ENCODE data around the gene PLAAT3.
"Not testable (repeated sequence)": the region's sequence is repeated elsewhere in the genome, so short reads cannot be mapped to it uniquely, and the experiment has no call there.

The PLAAT3 gene

DNA sequence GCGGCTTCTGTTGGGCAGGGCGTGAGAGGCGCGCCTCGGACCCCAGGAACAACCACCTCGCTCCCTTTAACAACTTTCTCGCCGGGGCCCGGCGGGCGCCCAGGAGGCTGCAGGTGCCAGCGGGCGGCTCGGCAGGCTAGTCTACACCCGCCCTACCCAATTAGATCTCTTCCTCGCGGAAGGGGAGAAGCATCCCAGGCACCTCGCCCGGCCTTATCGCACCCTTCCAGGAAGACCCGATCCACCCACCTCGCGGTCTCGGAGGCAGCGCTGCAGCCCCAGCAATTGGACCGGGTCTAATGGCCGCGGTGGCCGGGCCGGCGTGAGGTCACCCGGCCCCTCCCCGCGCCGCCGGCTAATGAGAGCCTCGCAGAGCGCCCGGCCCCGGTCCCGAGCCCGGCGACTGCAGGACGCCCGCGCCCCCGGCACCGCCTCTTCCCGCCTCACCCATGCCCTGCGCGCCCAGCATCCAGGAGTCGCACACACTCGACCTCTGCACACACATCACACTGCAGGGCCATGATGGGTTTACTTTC is at the start of gene PLAAT3:
TSS of gene PLAAT3 (minus strand) at position 298 of the 536 bp plus-strand sequence. CDS start 419 bp downstream, outside the sequence.
- Histone ChIP-seq H3K9ac (ENCODE audit: low read length) (peak within 1 kb of the TSS; percentile 92), H3K36me3 (ENCODE audit: control insufficient read depth, insufficient read depth, low read length, severe bottlenecking) (no peaks in the 10 kb centered on the region), H3K9me3 (ENCODE audit: control insufficient read depth, low read length) (no peaks in the 10 kb centered on the region), H3K4me1 (ENCODE audit: control insufficient read depth, insufficient read depth, low read length) (peaks cover 26% of the 10 kb centered on the region), H3K4me3 (ENCODE audit: low read length) (peak within 1 kb of the TSS; percentile 87), H3K27me3 (replicated peaks; ENCODE audit: control insufficient read depth, insufficient read depth, low read length) (no peaks in the 10 kb centered on the region)
- DNase-seq (ENCODE audit: low read depth) = peak; percentile 79

DNA sequence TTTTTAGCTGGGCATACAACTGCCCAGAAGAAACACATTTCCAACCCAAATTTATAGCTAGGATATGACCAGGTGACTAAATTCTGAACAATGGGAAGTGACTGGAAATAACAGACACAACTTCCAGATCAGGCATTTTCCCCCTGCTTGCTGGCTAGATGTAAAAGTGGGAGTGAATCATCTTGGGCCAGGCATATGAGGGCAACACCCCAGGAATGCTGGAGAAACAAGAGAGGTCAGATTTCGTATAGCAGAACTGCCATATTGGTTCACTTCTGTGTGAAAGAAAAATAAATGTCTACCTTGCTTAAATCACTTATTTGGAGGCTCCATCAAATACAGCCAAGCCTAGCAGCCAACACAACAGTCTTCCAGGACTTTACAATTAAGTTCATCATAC is 49.6 kb upstream of the PLAAT3 start:
- Histone ChIP-seq H3K4me1 (ENCODE audit: control insufficient read depth, insufficient read depth, low read length) (peaks cover 53% of the 10 kb centered on the region), H3K36me3 (ENCODE audit: control insufficient read depth, insufficient read depth, low read length, severe bottlenecking) (no peaks in the 10 kb centered on the region), H3K4me3 (ENCODE audit: low read length) (no peak overlapping the region), H3K27me3 (replicated peaks; ENCODE audit: control insufficient read depth, insufficient read depth, low read length) (no peaks in the 10 kb centered on the region), H3K9me3 (ENCODE audit: control insufficient read depth, low read length) (no peaks in the 10 kb centered on the region), H3K9ac (ENCODE audit: low read length) (no peak overlapping the region)
- peak; percentile 71 for DNase-seq (ENCODE audit: low read depth)

DNA sequence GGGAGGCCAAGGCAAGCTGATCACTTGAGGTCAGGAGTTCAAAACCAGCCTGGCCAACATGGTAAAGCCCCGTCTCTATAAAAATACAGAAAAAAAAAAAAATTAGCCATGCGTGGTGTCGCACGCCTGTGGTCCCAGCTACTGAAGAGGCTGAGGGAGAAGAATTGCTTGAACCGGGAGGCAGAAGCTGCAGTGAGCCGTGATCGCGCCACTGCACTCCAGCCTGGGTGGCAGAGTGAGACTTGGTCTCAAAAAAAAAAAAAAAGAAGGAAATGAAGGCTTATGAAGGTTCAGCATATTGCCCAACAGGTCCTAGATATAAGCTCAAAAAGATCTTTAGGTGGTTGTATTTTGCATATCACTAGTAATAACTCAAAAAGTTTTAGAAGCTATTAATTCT is 46.7 kb upstream of the PLAAT3 start:
- peaks cover 24% of the 10 kb centered on the region for H3K4me1 ChIP-seq (ENCODE audit: control insufficient read depth, insufficient read depth, low read length)
- H3K4me3 ChIP-seq (ENCODE audit: low read length) = no peak overlapping the region
- DNase-seq (ENCODE audit: low read depth) = no peak
- peaks cover 25% of the 10 kb centered on the region for H3K36me3 ChIP-seq (ENCODE audit: control insufficient read depth, insufficient read depth, low read length, severe bottlenecking)
- H3K27me3 ChIP-seq (replicated peaks; ENCODE audit: control insufficient read depth, insufficient read depth, low read length) = no peaks in the 10 kb centered on the region
- H3K9me3 ChIP-seq (ENCODE audit: control insufficient read depth, low read length) = no peaks in the 10 kb centered on the region
- no peak overlapping the region for H3K9ac ChIP-seq (ENCODE audit: low read length)

DNA sequence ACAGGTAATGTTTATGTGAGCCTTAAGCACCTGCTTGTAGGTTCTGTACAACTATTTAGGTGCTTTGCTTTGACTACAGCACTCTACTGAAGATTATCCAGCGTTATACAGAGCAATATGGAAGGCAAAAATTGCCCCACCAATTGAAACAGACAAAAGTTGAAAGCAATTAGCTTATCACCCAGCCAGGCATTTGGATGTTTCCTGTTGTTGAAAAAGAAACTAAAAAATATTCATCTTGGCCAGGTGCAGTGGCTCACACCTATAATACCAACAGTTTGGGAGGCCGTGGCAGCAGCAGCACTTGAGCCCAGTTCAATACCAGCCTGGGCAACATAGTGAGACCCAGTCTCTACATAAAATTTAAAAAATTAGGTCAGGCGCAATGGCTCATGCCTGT is 38.4 kb upstream of the PLAAT3 start:
- DNase-seq (ENCODE audit: low read depth) = no peak
- peaks cover 9% of the 10 kb centered on the region for H3K4me1 ChIP-seq (ENCODE audit: control insufficient read depth, insufficient read depth, low read length)
- H3K4me3 ChIP-seq (ENCODE audit: low read length) = no peak overlapping the region
- peaks cover 84% of the 10 kb centered on the region for H3K36me3 ChIP-seq (ENCODE audit: control insufficient read depth, insufficient read depth, low read length, severe bottlenecking)
- H3K9ac ChIP-seq (ENCODE audit: low read length) = no peak overlapping the region
- no peaks in the 10 kb centered on the region for H3K27me3 ChIP-seq (replicated peaks; ENCODE audit: control insufficient read depth, insufficient read depth, low read length)
- H3K9me3 ChIP-seq (ENCODE audit: control insufficient read depth, low read length) = no peaks in the 10 kb centered on the region

DNA sequence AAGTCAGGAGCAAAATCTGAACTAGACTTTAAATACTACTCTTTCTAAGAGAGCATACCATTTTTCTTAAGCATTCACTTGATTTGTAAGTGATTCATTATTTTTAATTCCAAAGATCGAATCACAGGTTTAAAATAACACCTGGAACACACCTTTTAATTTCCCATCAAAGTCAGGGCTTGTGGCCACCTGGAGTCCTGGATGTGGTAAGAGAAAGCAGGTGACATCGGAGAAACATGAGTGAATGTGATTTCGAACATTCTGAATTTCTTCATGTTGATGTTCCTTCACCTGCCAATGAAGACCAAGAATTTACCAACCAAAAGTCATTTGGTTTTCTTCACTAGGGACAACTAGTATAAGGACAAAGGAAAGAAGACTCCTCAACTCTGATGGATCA is 29.0 kb upstream of the PLAAT3 start:
- Histone ChIP-seq H3K4me1 (ENCODE audit: control insufficient read depth, insufficient read depth, low read length) (peaks cover 9% of the 10 kb centered on the region), H3K9me3 (ENCODE audit: control insufficient read depth, low read length) (no peaks in the 10 kb centered on the region), H3K9ac (ENCODE audit: low read length) (no peak overlapping the region), H3K27me3 (replicated peaks; ENCODE audit: control insufficient read depth, insufficient read depth, low read length) (no peaks in the 10 kb centered on the region), H3K4me3 (ENCODE audit: low read length) (no peak overlapping the region), H3K36me3 (ENCODE audit: control insufficient read depth, insufficient read depth, low read length, severe bottlenecking) (peaks cover 87% of the 10 kb centered on the region)
- no peak for DNase-seq (ENCODE audit: low read depth)

DNA sequence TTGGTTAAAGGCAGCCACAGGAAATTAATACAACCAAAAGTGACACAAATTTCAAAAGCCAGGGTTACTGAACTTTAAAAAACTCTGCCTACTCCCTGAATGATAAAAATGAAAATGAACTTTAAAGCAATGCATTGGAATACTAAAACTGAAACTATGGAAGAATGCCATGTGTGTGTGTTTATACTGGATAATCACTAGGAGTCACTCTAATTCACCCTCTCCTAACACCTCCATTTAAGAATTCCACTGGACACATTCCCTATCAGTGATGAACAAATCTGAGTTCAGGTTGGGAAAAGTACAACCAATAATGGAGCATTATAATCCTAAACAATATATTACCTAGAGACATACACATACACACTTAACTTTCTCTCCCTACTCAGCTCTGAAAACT is 27.5 kb upstream of the PLAAT3 start:
- Histone ChIP-seq H3K4me1 (ENCODE audit: control insufficient read depth, insufficient read depth, low read length) (peaks cover 9% of the 10 kb centered on the region), H3K27me3 (replicated peaks; ENCODE audit: control insufficient read depth, insufficient read depth, low read length) (no peaks in the 10 kb centered on the region), H3K9ac (ENCODE audit: low read length) (peak overlapping the region; percentile 36), H3K36me3 (ENCODE audit: control insufficient read depth, insufficient read depth, low read length, severe bottlenecking) (peaks cover 87% of the 10 kb centered on the region), H3K4me3 (ENCODE audit: low read length) (no peak overlapping the region), H3K9me3 (ENCODE audit: control insufficient read depth, low read length) (no peaks in the 10 kb centered on the region)
- DNase-seq (ENCODE audit: low read depth) = peak; percentile 34

DNA sequence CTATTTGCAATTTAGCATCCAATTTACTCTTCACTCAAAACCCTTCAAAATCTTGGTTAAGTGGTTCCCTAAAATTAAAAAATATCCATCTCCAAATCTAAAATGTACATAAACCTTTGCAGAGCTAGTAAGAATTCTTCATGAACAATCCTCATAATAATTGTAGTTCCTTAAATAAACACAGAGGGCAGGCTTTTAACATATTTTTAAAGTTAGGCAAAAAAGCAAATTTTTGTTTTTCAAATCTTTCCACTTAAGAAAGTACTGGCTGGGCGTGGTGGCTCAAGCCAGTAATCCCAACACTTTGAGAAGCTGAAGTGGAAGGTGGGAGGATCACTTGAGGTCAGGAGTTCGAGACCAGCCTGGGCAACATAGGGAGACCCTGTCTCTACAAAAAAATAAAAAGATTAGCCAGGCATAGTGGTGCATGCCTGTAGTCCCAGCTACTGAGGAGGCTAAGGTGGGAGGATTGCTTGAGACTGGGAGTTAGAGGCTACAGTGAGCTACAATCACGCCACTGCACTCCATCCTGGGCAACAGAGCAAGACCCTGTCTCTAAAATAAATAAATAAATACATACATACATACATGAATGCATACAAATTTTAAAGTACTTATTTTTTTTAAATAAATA is 25.1 kb upstream of the PLAAT3 start:
- no peaks in the 10 kb centered on the region for H3K27me3 ChIP-seq (replicated peaks; ENCODE audit: control insufficient read depth, insufficient read depth, low read length)
- no peak overlapping the region for H3K9ac ChIP-seq (ENCODE audit: low read length)
- H3K4me3 ChIP-seq (ENCODE audit: low read length) = no peak overlapping the region
- H3K9me3 ChIP-seq (ENCODE audit: control insufficient read depth, low read length) = no peaks in the 10 kb centered on the region
- peaks cover 6% of the 10 kb centered on the region for H3K4me1 ChIP-seq (ENCODE audit: control insufficient read depth, insufficient read depth, low read length)
- peaks cover 86% of the 10 kb centered on the region for H3K36me3 ChIP-seq (ENCODE audit: control insufficient read depth, insufficient read depth, low read length, severe bottlenecking)
- DNase-seq (ENCODE audit: low read depth) = peak; percentile 78

DNA sequence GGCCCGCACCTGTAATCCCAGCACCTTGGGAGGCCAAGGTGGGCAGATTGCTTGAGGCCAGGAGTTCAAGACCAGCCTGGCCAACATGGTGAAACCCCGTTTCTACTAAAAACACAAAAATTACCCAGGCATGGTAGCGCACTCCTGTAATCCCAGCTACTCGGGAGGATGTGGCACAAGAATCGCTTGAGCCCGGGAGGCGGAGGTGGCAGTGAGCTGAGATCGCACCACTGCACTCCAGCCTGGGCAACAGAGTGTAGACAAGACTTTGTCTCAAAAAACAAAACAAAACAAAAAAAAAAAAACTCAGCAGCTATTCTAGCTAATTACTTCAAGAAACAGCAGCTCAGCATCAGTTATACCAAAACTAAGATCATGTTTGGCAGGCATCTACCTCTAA is 24.2 kb upstream of the PLAAT3 start:
- not testable (repeated sequence) for DNase-seq (ENCODE audit: low read depth); H3K9me3 ChIP-seq (ENCODE audit: control insufficient read depth, low read length); H3K4me3 ChIP-seq (ENCODE audit: low read length); H3K4me1 ChIP-seq (ENCODE audit: control insufficient read depth, insufficient read depth, low read length); H3K9ac ChIP-seq (ENCODE audit: low read length); H3K27me3 ChIP-seq (replicated peaks; ENCODE audit: control insufficient read depth, insufficient read depth, low read length)
- peaks cover 79% of the 10 kb centered on the region for H3K36me3 ChIP-seq (ENCODE audit: control insufficient read depth, insufficient read depth, low read length, severe bottlenecking)

DNA sequence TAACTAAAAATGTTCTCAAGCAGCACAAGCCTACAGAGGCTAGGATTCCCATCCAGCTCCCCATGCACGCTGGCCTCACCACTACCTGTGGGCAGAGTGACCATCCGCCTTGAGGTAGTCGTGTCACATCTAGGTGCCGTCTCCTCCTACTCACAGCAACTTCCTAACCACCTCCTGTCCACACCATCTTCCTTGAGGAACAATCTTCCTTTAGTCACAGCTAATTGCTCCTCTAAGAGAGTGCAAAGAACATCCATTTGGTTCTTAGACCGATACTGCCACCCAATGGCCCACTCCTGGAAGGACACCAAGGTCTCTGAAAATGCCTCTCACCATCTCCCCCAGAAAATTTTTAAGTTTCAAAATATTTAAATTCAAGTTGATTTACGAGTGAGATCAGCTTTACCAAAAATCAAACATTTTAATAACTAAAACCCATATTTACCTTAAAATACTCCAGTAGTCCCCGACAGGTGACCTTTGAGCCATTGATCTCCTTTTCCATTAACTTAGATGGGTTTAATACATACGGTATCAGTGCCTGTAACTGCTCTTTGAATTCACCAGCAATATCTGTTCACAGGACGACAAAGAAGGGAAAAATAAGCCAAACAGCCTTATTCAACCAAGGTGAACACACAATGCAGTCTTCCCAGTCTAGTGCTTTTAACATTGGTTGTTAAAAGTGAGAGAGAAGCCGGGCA is 21.7 kb upstream of the PLAAT3 start:
- H3K9me3 ChIP-seq (ENCODE audit: control insufficient read depth, low read length) = no peaks in the 10 kb centered on the region
- H3K4me3 ChIP-seq (ENCODE audit: low read length) = no peak overlapping the region
- no peak overlapping the region for H3K9ac ChIP-seq (ENCODE audit: low read length)
- no peaks in the 10 kb centered on the region for H3K27me3 ChIP-seq (replicated peaks; ENCODE audit: control insufficient read depth, insufficient read depth, low read length)
- peak; percentile 82 for DNase-seq (ENCODE audit: low read depth)
- H3K4me1 ChIP-seq (ENCODE audit: control insufficient read depth, insufficient read depth, low read length) = no peaks in the 10 kb centered on the region
- H3K36me3 ChIP-seq (ENCODE audit: control insufficient read depth, insufficient read depth, low read length, severe bottlenecking) = peaks cover 79% of the 10 kb centered on the region

DNA sequence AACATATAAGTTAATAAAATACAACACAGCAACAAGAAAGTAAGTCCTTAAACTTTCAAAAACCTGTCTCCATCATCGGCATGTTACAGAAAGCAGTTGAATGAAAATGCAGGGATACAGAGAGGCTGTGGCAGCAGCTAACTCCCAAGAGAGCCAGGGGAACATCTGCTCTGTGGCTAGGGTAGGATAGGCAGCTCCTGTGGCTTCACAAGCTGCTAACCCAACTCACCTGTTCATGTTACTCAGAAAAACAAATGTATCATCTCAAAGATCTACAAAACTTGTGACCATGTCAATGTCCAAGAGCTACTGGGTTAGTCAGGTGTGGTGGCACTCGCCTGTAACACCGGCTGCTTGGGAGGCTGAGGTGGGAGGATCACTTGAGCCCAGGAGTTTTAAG is 15.2 kb upstream of the PLAAT3 start:
- H3K36me3 ChIP-seq (ENCODE audit: control insufficient read depth, insufficient read depth, low read length, severe bottlenecking) = peaks cover 67% of the 10 kb centered on the region
- no peak for DNase-seq (ENCODE audit: low read depth)
- H3K27me3 ChIP-seq (replicated peaks; ENCODE audit: control insufficient read depth, insufficient read depth, low read length) = no peaks in the 10 kb centered on the region
- H3K4me1 ChIP-seq (ENCODE audit: control insufficient read depth, insufficient read depth, low read length) = no peaks in the 10 kb centered on the region
- H3K9ac ChIP-seq (ENCODE audit: low read length) = no peak overlapping the region
- no peak overlapping the region for H3K4me3 ChIP-seq (ENCODE audit: low read length)
- H3K9me3 ChIP-seq (ENCODE audit: control insufficient read depth, low read length) = no peaks in the 10 kb centered on the region

DNA sequence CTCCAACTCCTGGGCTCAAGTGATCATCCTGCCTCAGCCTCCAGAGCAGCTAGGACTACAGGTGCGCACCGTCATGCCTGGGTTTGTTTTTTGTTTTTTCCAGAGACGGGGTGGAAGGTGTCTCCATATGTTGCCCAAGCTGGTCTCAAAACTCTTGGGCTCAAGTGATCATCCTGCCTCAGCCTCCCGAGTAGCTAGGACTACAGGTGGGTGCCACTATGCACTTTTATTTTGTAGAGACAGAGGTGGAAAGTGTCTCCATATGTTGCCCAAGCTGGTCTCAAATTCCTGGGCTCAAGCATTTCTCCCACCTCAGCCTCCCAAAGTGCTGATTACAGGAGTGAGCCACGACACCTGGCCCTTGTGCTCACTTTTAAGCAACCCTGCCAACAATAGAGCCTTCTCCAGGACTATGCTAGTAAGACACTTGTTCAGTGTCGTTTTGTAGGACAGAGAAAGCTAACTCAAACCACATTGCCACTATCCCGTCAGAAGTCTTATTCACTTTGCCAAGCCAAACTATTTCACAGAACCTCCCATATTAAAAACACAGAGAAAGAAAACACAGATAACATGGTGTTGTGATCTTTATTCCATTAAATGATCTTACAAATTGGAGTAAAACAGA is 9.4 kb upstream of the PLAAT3 start:
- Histone ChIP-seq H3K9me3 (ENCODE audit: control insufficient read depth, low read length) (no peaks in the 10 kb centered on the region), H3K27me3 (replicated peaks; ENCODE audit: control insufficient read depth, insufficient read depth, low read length) (no peaks in the 10 kb centered on the region), H3K4me3 (ENCODE audit: low read length) (no peak overlapping the region), H3K9ac (ENCODE audit: low read length) (no peak overlapping the region), H3K4me1 (ENCODE audit: control insufficient read depth, insufficient read depth, low read length) (no peaks in the 10 kb centered on the region), H3K36me3 (ENCODE audit: control insufficient read depth, insufficient read depth, low read length, severe bottlenecking) (peaks cover 17% of the 10 kb centered on the region)
- peak; percentile 32 for DNase-seq (ENCODE audit: low read depth)

Measured in adipocyte (in vitro differentiated cells).